Measurements from ENCODE around the gene AZGP1. TPM values are rescaled to one million over a fixed set of nuclear protein-coding genes. Genes with fewer than 3 reads are reported as not detected.

Gene AZGP1
- polyA plus RNA-seq, 4 donors: 52.2 to 69.0 (median 62.5) TPM

Other genes starting within 250 kb of the AZGP1 start
- gene CYP3A7, start 240.8 kb downstream of the AZGP1 start, polyA plus RNA-seq (ENCODE audit: insufficient read length in 4 of 4): 10 to 100 TPM in 1 of 4 donors, 1 to 10 TPM in 1, under 1 TPM in 2; 0.29 to 23.5 (median 1.1) TPM
- gene CYP3A4, start 191.8 kb downstream of the AZGP1 start, polyA plus RNA-seq (ENCODE audit: insufficient read length in 4 of 4): under 1 TPM; 0.20 to 0.46 (median 0.24) TPM
- gene CYP3A43, start 148.0 kb downstream of the AZGP1 start, polyA plus RNA-seq (ENCODE audit: insufficient read length in 4 of 4): under 1 TPM; 0.22 to 0.57 (median 0.42) TPM
- under 1 TPM in 1 of 4 donors, not detected in 3; 0.14 TPM for gene OR2AE1, start 99.0 kb downstream of the AZGP1 start, polyA plus RNA-seq (ENCODE audit: insufficient read length in 4 of 4)
- gene TRIM4, start 56.5 kb downstream of the AZGP1 start, polyA plus RNA-seq (ENCODE audit: insufficient read length in 4 of 4): 10 to 100 TPM; 30.8 to 39.6 (median 37.2) TPM
- gene GJC3, start 46.4 kb downstream of the AZGP1 start, polyA plus RNA-seq (ENCODE audit: insufficient read length in 4 of 4): 1 to 10 TPM in 3 of 4 donors, under 1 TPM in 1; 0.76 to 1.4 (median 1.2) TPM
- gene ZKSCAN1, start 39.6 kb upstream of the AZGP1 start, polyA plus RNA-seq (ENCODE audit: insufficient read length in 4 of 4): 10 to 100 TPM; 43.3 to 71.5 (median 57.5) TPM
- gene ZSCAN21, start 73.7 kb upstream of the AZGP1 start, polyA plus RNA-seq (ENCODE audit: insufficient read length in 4 of 4): 10 to 100 TPM; 21.4 to 22.8 (median 22.2) TPM
- gene ZNF3, start 105.7 kb upstream of the AZGP1 start, polyA plus RNA-seq (ENCODE audit: insufficient read length in 4 of 4): 10 to 100 TPM; 46.5 to 57.6 (median 51.6) TPM
- gene COPS6, start 112.9 kb upstream of the AZGP1 start, polyA plus RNA-seq (ENCODE audit: insufficient read length in 4 of 4): 100 to 1,000 TPM; 124 to 140 (median 136) TPM
- gene MCM7, start 125.4 kb upstream of the AZGP1 start, polyA plus RNA-seq (ENCODE audit: insufficient read length in 4 of 4): 100 to 1,000 TPM; 140 to 174 (median 160) TPM
- gene AP4M1, start 125.6 kb upstream of the AZGP1 start, polyA plus RNA-seq (ENCODE audit: insufficient read length in 4 of 4): 10 to 100 TPM; 28.0 to 38.0 (median 36.7) TPM
- 10 to 100 TPM; 52.0 to 73.0 (median 58.6) TPM for gene TAF6, start 143.3 kb upstream of the AZGP1 start, polyA plus RNA-seq (ENCODE audit: insufficient read length in 4 of 4)
- gene CNPY4, start 143.6 kb upstream of the AZGP1 start, polyA plus RNA-seq (ENCODE audit: insufficient read length in 4 of 4): 10 to 100 TPM; 33.9 to 51.6 (median 46.0) TPM
- gene MBLAC1, start 150.9 kb upstream of the AZGP1 start, polyA plus RNA-seq (ENCODE audit: insufficient read length in 4 of 4): 1 to 10 TPM; 1.7 to 2.5 (median 1.9) TPM
- 100 to 1,000 TPM in 3 of 4 donors, 10 to 100 TPM in 1; 97.0 to 134 (median 116) TPM for gene LAMTOR4, start 172.9 kb upstream of the AZGP1 start, polyA plus RNA-seq (ENCODE audit: insufficient read length in 4 of 4)
- 10 to 100 TPM; 18.6 to 27.7 (median 23.6) TPM for gene TRAPPC14, start 182.7 kb upstream of the AZGP1 start, polyA plus RNA-seq (ENCODE audit: insufficient read length in 4 of 4)
- gene GAL3ST4, start 192.6 kb upstream of the AZGP1 start, polyA plus RNA-seq (ENCODE audit: insufficient read length in 4 of 4): 1 to 10 TPM; 5.7 to 8.0 (median 6.3) TPM
- 10 to 100 TPM in 2 of 4 donors, 1 to 10 TPM in 2; 5.9 to 17.4 (median 13.1) TPM for gene GPC2, start 201.3 kb upstream of the AZGP1 start, polyA plus RNA-seq (ENCODE audit: insufficient read length in 4 of 4)
- 10 to 100 TPM in 3 of 4 donors, 1 to 10 TPM in 1; 7.5 to 37.1 (median 22.3) TPM for gene STAG3, start 201.9 kb upstream of the AZGP1 start, polyA plus RNA-seq (ENCODE audit: insufficient read length in 4 of 4)
- 10 to 100 TPM in 1 of 4 donors, 1 to 10 TPM in 3; 1.7 to 12.5 (median 5.0) TPM for gene PVRIG, start 243.9 kb upstream of the AZGP1 start, polyA plus RNA-seq (ENCODE audit: insufficient read length in 4 of 4)

All from left renal cortex interstitium (tissue), 4 donors.